ENCODE measurements around the gene OR56B1. TPM values are rescaled to one million over a fixed set of nuclear protein-coding genes. Genes with fewer than 3 reads are reported as not detected.
"Not testable (repeated sequence)": the region's sequence is repeated elsewhere in the genome, so short reads cannot be mapped to it uniquely, and the experiment has no call there.

OR56B1 gene
- not detected for total RNA-seq
- long read RNA-seq, result 0 reads

GRCh38 chr11:5736396-5736795 lies at the start of gene OR56B1:
Gene OR56B1 (plus strand): TSS chr11:5736448. CDS start chr11:5736517, 69 bp downstream.
- Histone ChIP-seq H3K27ac (replicated peaks) (no peak within 1 kb of the TSS), H3K4me1 (no peaks in the 10 kb centered on the region), H3K36me3 (no peaks in the 10 kb centered on the region), H3K9me3 (replicated peaks) (peaks cover 5% of the 10 kb centered on the region), H3K27me3 (ENCODE audit: low read depth) (no peaks in the 10 kb centered on the region), H3K4me3 (no peak within 1 kb of the TSS)
- intact Hi-C loops (cut with micrococcal nuclease), result no loop called here
- no peak for TF ChIP-seq CTCF (IDR thresholded peaks at IDR 0.05; ENCODE audit: borderline replicate concordance)
- DNase-seq, result no peak

- Histone ChIP-seq H3K27me3 (ENCODE audit: low read depth) (no peaks in the 10 kb centered on the region), H3K36me3 (no peaks in the 10 kb centered on the region), H3K4me3 (no peak overlapping the region), H3K27ac (replicated peaks) (peak overlapping the region; percentile 90), H3K4me1 (peaks cover 40% of the 10 kb centered on the region), H3K9me3 (replicated peaks) (no peaks in the 10 kb centered on the region)
- TF ChIP-seq CTCF (IDR thresholded peaks at IDR 0.05; ENCODE audit: borderline replicate concordance), result no peak
- intact Hi-C loops (cut with micrococcal nuclease), result no loop called here
- DNase-seq, result no peak
Measured at GRCh38 chr11:5688482-5688881, 47.8 kb upstream of the OR56B1 start.

- Histone ChIP-seq H3K4me3 (peak within 1 kb of the TSS; percentile 65), H3K4me1 (peaks cover 39% of the 10 kb centered on the region), H3K27me3 (ENCODE audit: low read depth) (no peaks in the 10 kb centered on the region), H3K9me3 (replicated peaks) (no peaks in the 10 kb centered on the region), H3K36me3 (no peaks in the 10 kb centered on the region), H3K27ac (replicated peaks) (peak within 1 kb of the TSS; percentile 90)
- no peak for TF ChIP-seq CTCF (IDR thresholded peaks at IDR 0.05; ENCODE audit: borderline replicate concordance)
- intact Hi-C loops (cut with micrococcal nuclease), result no loop called here
- DNase-seq, result peak; percentile 20
Measured at GRCh38 chr11:5689551-5689983, 46.7 kb upstream of the OR56B1 start, which contains the start of gene TRIM22. Gene TRIM22 (plus strand): TSS chr11:5689790. CDS start chr11:5696233, 6,443 bp downstream.

GRCh38 chr11:5690216-5690615 lies 46.0 kb upstream of the OR56B1 start:
- Histone ChIP-seq H3K4me1 (peaks cover 39% of the 10 kb centered on the region), H3K9me3 (replicated peaks) (no peaks in the 10 kb centered on the region), H3K27ac (replicated peaks) (peak overlapping the region; percentile 90), H3K36me3 (no peaks in the 10 kb centered on the region), H3K4me3 (peak overlapping the region; percentile 65), H3K27me3 (ENCODE audit: low read depth) (no peaks in the 10 kb centered on the region)
- TF ChIP-seq CTCF (IDR thresholded peaks at IDR 0.05; ENCODE audit: borderline replicate concordance), result no peak
- intact Hi-C loops (cut with micrococcal nuclease), result no loop called here
- DNase-seq, result no peak

GRCh38 chr11:5690736-5691135 lies 45.5 kb upstream of the OR56B1 start:
- TF ChIP-seq CTCF (IDR thresholded peaks at IDR 0.05; ENCODE audit: borderline replicate concordance), result no peak
- Histone ChIP-seq H3K4me1 (peaks cover 36% of the 10 kb centered on the region), H3K36me3 (no peaks in the 10 kb centered on the region), H3K27me3 (ENCODE audit: low read depth) (no peaks in the 10 kb centered on the region), H3K27ac (replicated peaks) (peak overlapping the region; percentile 90), H3K9me3 (replicated peaks) (no peaks in the 10 kb centered on the region), H3K4me3 (peak overlapping the region; percentile 65)
- intact Hi-C loops (cut with micrococcal nuclease), result no loop called here
- DNase-seq, result no peak

- H3K27me3 ChIP-seq (ENCODE audit: low read depth); H3K36me3 ChIP-seq; DNase-seq; H3K9me3 ChIP-seq (replicated peaks); intact Hi-C loops (cut with micrococcal nuclease): not testable (repeated sequence)
- Histone ChIP-seq H3K27ac (replicated peaks) (peak overlapping the region; percentile 90), H3K4me3 (peak overlapping the region; percentile 65), H3K4me1 (peaks cover 43% of the 10 kb centered on the region)
Measured at GRCh38 chr11:5691238-5691963, 44.8 kb upstream of the OR56B1 start.
